WTC11 (cell line): Measurements from ENCODE around the gene EGFR.

ENCODE experiments used
- SP1 ChIP-seq: sonication (generic); formaldehyde crosslinking; conservative IDR thresholded peaks from 2 replicates; pipeline ENCODE4 v1.8.1; 2022; ENCODE audit warnings: missing genetic modification reagents
- ZNF263 ChIP-seq: sonication (generic); formaldehyde crosslinking; IDR thresholded peaks from 2 replicates; pipeline ENCODE4 v1.8.1; 2022; ENCODE audit warnings: low read depth, mild to moderate bottlenecking, moderate library complexity, missing genetic modification reagents
- TF ChIP-seq, protein P1 (sequence below): fragments of 200-600 bp; IDR thresholded peaks from 2 replicates; pipeline ENCODE4 v1.8.0; 2022; ENCODE audit warnings: antibody characterized with exemption
- TF ChIP-seq, protein P2 (sequence below): sonication (generic); formaldehyde crosslinking; IDR thresholded peaks from 2 replicates; pipeline ENCODE4 v1.8.1; 2023; ENCODE audit warnings: mild to moderate bottlenecking, missing genetic modification reagents

DNA sequence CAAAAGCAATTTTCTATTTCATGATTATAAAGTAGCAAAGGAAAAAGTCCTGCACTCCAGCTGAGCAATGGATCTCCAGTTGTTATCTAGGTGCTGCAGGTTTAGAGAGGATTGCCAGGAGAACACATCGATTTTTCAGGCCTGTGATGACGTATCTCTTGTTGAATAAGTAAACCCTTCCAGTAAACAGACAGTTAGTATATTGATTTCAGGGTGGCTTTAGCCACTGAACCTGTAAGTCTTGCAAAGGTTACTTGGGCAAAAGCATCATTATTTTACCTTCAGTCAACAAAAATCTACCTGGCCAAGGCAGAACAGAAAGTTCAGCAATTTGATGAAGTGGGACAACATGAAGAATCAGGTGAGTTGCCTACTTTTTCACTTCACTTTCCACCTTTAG, 12.3 kb downstream of the EGFR start:
- TF ChIP-seq ZNF263 (CRISPR knock-in tag) (no peak), SP1 (CRISPR knock-in tag) (no peak)
- TF ChIP-seq, protein P1, sequence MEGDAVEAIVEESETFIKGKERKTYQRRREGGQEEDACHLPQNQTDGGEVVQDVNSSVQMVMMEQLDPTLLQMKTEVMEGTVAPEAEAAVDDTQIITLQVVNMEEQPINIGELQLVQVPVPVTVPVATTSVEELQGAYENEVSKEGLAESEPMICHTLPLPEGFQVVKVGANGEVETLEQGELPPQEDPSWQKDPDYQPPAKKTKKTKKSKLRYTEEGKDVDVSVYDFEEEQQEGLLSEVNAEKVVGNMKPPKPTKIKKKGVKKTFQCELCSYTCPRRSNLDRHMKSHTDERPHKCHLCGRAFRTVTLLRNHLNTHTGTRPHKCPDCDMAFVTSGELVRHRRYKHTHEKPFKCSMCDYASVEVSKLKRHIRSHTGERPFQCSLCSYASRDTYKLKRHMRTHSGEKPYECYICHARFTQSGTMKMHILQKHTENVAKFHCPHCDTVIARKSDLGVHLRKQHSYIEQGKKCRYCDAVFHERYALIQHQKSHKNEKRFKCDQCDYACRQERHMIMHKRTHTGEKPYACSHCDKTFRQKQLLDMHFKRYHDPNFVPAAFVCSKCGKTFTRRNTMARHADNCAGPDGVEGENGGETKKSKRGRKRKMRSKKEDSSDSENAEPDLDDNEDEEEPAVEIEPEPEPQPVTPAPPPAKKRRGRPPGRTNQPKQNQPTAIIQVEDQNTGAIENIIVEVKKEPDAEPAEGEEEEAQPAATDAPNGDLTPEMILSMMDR = no peak
- TF ChIP-seq, protein P2, sequence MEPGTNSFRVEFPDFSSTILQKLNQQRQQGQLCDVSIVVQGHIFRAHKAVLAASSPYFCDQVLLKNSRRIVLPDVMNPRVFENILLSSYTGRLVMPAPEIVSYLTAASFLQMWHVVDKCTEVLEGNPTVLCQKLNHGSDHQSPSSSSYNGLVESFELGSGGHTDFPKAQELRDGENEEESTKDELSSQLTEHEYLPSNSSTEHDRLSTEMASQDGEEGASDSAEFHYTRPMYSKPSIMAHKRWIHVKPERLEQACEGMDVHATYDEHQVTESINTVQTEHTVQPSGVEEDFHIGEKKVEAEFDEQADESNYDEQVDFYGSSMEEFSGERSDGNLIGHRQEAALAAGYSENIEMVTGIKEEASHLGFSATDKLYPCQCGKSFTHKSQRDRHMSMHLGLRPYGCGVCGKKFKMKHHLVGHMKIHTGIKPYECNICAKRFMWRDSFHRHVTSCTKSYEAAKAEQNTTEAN (CRISPR knock-in tag) = no peak
